NCI-H82 treated with DMSO at 0.1 percent for 48 hours (cell line): ENCODE data around the gene C16orf89.
A peak's percentile ranks its signal among the peaks of the same experiment; 100 is the strongest.
"Not testable (repeated sequence)": the region's sequence is repeated elsewhere in the genome, so short reads cannot be mapped to it uniquely, and the experiment has no call there.

ENCODE experiments used
- DNase-seq: peaks from one replicate; lab custom pipeline; 2025; ENCODE audit not compliant: unreplicated experiment; lab: John Stamatoyannopoulos, UW

C16orf89 gene

DNA sequence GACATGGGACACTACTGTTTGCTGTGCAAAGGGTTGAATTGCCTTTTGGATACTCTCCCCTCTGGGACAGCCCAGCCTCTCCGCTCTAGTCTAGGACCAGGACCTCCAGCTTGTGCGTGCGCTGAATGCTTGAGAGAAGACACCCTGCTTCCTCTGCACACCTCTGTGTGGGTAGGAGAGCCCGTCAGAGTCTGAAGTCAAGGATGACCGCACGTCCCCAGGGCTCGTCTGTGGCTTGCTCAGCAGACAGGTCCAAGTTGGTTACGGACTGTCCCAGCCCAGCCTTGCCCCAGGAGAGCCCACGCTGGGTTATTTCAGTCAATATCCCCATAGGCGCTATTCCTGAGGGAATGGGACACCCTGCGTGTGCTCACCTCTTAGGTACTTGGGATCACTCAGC, 3.7 kb downstream of the C16orf89 start:
- DNase-seq, result no peak

DNA sequence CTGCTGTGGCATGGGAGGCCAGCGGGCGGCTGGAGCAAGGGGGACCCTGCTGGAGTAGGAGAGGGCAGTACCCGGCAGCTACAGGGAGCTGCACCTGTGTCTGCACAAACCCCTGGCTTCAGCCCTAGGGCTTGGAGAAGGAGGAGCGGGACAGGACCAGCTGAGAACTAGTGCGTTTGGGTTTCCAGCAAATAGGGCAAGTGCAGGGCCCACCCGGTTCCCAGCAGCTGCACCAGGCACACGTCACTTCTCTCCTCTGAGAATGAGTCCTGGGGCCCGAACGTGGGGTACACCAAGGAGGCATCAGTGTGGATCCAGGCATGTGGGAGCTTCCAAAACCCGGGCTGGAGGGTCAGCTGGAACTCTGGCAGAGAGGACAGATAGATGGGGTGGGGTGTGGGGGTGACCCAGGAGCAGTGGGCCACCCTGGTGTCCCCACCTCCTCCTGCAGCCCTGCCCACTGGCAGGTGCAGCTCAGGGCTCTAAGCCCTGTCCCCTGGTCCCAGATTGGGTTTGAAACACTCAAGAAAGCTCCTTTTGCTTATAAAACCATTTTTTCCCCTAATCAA, 5.6 kb downstream of the C16orf89 start:
- no peak for DNase-seq

GRCh38 chr16:5059386-5060072, 6.2 kb downstream of the C16orf89 start:
- no peak for DNase-seq

GRCh38 chr16:5058476-5058875, 7.3 kb downstream of the C16orf89 start:
- no peak for DNase-seq

DNA sequence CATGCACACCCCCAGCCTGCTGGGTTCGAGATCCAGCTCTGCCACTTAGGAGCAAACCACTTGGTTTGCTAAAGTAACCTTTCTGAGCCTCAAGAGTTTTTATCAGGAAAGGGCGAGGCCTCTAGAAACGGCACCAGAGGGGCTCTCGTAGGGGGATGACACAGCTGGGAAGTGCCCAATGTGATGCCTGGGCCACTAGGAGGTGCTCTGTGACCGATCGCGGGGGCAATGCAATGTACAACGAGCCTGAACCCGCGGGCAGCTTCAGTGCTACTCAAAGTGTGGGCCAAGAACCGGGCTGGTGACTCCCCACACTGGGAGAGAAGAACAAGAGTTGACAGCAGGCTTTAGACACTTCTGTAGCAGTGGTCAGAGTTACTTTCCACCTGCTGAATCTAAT, 9.4 kb downstream of the C16orf89 start:
- DNase-seq, result no peak

GRCh38 chr16:5054876-5055865, 10.6 kb downstream of the C16orf89 start:
- no peak for DNase-seq

GRCh38 chr16:5046914-5047313, 18.8 kb downstream of the C16orf89 start:
- no peak for DNase-seq

- no peak for DNase-seq
These were observed 20.1 kb downstream of the C16orf89 start for GRCh38 chr16:5045499-5046115.

GRCh38 chr16:5044581-5044980, 21.2 kb downstream of the C16orf89 start:
- not testable (repeated sequence) for DNase-seq

DNA sequence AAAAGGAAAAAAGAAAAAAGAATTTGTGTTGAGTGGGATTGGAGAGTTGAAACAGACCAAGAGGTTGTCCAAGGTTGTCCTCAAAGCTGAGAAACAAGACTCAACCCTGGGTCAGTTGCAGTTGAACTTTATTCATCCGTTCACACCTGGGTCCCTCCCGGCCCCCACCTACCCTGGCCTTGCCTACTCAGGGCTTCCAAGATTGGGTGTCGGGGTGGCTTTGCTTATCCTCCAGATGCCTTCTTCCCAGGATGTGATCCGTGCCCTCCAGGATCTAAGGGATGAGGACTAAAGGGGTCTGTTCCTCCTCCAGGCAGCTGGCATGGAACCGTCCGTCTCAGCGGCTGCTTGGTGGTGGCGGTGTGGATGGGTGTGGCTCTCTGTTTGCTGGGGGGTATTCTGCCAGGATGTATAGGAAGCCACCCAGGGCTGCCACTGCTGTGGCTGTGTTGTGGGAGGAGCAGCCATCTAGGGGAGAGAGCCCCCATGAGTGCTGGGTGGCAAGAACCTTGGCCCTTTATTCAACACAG, 21.7 kb downstream of the C16orf89 start:
- DNase-seq, result no peak

DNA sequence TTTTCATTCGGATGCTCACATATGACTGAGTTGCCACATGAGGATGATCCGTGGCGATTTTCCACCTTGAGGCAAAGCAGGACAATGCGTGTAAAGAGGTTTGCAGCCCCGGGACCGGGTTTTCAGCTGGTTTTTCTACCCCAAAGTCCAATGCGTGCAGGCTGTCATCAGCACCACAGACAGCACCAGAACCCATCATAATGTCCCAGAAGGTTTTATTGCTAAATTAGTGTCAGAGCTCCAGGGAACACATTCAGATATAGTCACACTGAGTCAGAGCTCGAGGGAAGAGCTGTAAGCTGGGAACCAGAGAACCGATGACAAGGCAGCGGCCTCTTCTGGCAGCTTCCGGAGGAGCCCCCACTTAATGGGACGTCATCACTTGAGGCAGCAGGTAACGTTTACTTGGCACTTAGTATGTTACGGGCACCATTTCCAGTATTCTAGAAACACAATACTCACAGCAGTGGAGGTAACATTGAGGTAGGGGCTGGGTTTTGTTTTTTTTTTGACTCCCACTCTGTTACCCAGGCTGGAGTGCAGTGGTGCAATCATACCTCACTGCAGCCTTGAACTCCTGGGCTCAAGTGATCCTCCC, 23.1 kb downstream of the C16orf89 start:
- DNase-seq, result no peak

GRCh38 chr16:5041600-5042133, 24.1 kb downstream of the C16orf89 start:
- no peak for DNase-seq

DNA sequence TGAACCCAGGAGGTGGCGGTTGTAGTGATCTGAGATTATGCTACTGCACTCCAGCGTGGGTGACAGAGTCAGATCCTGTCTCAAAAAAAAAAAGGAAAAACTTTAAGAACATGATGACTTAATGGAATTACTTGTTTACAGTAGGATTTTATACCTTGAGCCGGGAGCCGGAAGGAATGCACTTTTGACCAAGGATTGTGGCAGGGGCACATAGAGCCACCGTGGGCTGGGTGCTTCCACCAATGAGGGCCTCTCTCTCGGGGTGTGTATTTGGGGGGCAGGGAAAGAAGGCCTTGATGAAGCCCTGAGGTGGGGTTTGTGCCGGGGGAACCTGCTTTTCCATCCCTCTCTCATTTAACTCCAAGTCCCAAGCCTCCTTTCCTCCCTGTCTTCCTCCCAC, 25.3 kb downstream of the C16orf89 start:
- no peak for DNase-seq

DNA sequence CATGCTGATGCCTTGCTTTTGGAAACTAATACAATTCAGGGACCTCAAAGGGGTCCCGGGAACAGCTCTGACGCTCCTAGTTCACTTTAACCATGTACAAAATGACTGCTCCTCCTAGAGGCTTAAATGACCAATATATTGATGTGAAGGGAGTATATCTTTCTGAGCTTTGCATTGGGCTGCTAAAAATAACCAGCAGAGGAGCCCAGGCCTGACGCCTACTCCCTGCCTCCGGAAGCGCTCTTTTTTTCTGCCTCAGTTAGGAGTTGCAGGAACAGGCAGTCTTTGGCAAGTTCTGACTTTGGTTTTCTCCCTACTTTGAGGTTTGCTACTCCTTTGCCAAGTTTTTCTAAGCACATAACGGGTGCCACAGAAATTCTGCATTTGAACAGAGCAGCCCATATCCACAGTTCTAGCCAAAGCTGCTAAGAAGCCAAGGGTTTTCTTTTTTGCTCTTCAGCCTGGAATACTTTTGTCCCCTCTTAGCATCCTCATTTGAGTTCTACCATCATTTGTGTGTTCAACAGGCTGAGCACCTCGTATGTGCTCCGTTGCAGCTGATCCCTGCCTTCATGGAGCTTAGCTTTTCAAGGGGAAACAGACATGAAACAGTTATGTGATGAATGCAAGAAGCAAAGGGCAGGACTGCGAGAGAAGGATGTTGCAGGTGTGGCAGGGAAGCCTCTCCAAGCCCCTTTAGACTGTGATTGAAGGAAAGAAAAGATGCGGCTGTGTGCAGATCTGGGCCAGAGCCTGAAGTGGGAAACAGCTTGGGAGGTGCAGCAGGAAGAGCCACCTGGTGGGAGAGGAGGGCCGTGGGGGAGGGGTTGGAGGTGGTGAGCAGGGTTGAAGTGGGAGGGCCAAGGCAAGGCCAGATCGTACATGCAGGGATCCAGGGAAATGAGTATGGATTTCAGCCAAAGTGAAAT, 29.3 kb downstream of the C16orf89 start:
- no peak for DNase-seq

DNA sequence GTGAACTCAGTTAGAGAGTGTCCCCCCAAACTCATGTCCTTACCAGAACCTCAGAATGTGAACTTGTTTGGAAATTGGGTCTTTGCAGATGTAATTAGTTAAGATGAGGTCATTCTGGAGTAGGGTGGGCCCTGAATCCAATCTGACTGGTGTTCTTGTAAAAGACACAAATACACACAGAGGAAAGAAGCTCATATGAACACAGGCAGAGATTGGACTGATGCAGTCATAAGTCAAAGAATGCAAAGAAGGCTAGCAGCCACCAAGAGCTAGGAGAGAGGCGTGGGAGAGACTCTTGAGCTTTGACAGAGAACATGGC, 29.9 kb downstream of the C16orf89 start:
- no peak for DNase-seq

DNA sequence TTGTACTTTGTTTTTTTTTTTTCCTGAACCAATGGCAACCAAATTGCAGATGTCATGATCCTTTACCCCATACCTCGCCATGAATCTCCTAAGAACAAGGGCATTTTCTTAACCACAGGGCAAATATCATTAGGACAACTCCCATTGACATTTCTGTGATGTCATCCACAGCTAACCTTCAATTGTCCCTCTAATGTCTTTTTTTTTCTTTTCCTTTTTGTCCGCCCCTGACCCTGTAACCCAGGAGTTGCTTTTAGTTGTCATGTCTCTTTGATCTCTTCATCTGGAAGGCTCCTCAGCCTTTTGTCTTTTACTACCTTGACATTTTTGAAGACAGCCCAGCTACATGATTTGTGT, 31.6 kb downstream of the C16orf89 start:
- no peak for DNase-seq

DNA sequence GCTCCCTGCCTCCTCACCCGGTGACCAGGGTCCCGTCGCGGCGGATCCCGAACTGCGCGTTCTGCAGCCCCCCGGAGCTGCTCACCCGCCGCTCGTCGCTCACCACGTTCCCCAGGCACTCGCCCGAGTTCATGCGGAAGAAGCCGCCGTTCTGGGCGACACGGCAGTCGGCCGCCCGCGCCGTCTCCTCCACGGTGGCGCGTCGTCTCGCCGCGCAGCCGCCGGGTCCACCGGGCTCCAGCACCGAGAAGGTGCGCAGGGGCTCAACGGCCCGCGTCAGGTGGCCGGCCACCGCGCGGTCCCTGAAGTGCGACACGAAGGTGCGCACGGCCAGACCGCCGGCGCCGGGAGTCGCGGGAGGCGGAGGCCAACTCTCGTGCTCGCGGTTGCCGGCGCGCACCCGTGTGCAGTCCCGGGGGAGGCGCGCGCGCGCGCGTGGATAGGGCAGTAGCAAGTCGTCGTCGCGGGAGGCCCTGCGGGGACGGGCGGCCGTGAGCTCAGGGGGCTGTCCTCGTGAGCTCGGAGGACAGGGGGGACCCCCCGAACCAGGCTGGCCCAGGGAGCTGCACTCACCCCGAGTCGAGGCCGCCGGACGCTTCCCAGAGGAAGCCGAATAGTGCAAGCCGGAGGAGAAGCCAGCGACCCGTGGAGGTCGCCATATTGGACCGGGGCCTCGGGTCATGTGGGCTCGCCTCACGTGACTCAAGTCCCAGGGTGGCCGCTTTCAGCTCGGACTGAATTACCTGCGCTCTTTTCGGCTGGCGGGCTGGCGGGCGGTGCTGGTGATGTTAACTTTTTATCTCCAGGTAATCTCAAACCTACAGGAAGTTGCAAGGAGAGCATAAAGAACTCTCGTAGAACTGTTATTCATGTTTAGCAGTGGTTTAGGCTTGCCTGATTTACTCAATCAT, 32.2 kb downstream of the C16orf89 start, which contains the start of gene NAGPA:
Gene NAGPA, minus strand, starts transcription at position 680 of the 911 bp plus-strand sequence. Its CDS starts 21 bp downstream, at position 659.
- peak; percentile 32 for DNase-seq

- DNase-seq, result no peak
These were observed 33.0 kb downstream of the C16orf89 start for GRCh38 chr16:5032748-5033167.
